DOHH2 (cell line): Measurements from ENCODE around the gene FTCD.
"Not testable (repeated sequence)": the region's sequence is repeated elsewhere in the genome, so short reads cannot be mapped to it uniquely, and the experiment has no call there.

Source experiments
- CTCF ChIP-seq: fragments of 200-600 bp; sonication (generic); IDR thresholded peaks from one replicate; pipeline ENCODE4 v1.5.1; 2014; ENCODE audit warnings: antibody characterized with exemption, mild to moderate bottlenecking, low read depth, low read length; ENCODE audit not compliant: poor library complexity, severe bottlenecking
- EZH2phosphoT487 ChIP-seq: fragments of 200-600 bp; sonication (generic); IDR thresholded peaks from 2 replicates; pipeline ENCODE4 v1.6.1; 2017; ENCODE audit warnings: borderline replicate concordance, mild to moderate bottlenecking, antibody characterized with exemption, low read length, moderate library complexity, mixed read lengths

- TF ChIP-seq EZH2phosphoT487, result not testable (repeated sequence)
- peak; percentile 54 for TF ChIP-seq CTCF
Observed at GRCh38 chr21:46147429-46147828, 8.0 kb downstream of the FTCD start.
